NCI-H1092 treated with DMSO at 0.1 percent for 48 hours (cell line): ENCODE results near the gene CDH4.

Source experiments
- DNase-seq: peaks from one replicate; lab custom pipeline; 2025; lab: John Stamatoyannopoulos, UW

CDH4 gene

DNA sequence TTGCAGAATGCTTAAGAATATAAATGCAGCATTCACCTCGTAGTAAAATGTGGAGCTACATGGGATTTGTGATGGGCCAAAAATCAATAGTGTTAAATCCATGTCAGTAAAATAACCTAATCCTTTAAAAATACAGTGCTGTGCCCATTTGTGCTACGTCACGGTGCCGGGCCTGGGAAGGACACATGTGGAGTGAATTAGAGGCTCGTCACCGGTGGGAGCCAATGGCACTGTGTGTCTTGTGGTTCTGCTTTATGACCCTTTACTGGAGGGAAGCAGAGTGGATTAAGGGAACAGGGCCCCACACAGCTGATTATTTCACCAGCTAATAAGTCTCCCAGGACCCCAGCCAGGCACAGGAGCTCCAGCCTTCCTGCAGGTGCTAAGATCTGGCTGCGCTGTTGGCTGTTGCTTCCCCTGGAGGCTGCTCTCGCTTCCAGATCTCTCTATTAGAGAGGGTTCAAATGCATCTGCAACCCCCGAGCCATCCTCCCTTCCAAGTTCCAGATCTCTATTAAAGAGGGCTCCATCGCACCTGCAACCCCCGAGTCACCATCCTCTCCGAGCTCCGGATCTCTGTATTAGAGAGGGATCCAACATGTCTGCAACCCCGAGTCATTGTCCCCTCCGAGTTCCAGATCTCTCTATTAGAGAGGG lies 405.8 kb downstream of the CDH4 start:
- DNase-seq, result no peak

DNA sequence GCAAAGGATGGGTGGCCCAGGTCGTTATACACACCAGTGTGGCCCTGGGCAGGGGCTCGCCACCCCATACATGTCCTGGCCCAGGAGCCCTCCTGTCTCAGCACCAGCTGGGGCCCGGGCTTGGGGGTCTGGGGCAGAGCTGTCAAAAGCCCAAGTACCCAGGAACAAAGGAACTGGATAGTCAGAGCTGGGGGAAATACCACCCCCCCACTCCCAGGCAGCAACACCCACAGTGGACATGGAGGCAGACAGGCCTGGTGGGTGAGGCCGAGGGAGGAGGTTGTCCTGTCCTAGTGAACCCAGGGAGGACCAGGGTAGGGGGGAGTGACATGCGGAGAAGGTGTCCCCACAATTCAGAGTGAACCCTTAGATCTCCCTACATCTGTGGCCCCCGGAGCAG lies 406.5 kb downstream of the CDH4 start:
- no peak for DNase-seq

DNA sequence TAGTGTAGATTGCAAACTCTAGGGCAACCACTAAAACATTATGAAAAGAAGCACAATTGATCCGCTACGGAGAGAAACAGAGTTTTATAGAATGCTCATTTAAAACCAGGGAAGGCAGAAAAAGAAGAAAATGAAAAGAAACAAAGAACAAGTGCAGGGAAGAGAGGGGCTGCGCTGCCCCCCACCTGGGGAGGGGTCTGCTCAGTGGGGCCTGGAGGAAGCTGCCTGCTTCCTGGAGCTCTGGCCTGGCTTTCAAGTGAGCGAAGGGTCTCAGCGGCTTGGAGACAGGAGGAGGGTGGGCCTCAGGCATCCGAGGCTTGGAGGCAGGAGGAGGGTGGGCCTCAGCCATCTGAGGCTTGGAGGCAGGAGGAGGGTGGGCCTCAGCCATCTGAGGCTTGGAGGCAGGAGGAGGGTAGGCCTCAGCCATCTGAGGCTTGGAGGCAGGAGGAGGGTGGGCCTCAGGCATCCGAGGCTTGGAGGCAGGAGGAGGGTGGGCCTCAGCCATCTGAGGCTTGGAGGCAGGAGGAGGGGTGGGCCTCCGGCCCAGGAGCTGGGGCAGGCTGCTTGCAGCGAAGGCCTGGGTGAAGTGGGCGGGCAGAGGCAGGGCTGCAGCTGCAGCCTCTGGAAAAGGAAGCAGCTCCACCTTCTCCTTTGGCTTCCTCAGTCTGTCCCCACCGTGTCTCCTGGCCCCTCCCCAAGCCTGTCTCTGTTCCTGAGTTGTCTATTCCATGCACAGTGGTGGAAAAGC lies 407.4 kb downstream of the CDH4 start:
- no peak for DNase-seq

DNA sequence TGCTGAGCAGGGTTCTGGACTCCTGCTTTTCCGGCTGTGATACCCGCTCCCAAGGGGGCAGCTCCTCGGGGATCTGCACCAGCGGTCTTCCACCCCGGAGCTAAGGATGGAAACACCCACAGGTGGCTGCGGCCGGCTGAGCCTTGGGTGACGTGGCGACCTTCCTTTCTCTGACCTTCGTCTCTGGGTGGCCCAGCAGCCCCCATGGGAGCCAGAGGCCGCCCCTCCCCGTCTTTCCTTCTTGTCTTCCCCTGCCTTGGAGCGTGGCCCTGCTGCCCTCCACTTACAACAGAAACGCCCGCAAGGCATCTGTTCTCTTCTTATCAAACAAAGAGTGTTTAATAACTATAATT lies 407.9 kb downstream of the CDH4 start:
- DNase-seq, result no peak

DNA sequence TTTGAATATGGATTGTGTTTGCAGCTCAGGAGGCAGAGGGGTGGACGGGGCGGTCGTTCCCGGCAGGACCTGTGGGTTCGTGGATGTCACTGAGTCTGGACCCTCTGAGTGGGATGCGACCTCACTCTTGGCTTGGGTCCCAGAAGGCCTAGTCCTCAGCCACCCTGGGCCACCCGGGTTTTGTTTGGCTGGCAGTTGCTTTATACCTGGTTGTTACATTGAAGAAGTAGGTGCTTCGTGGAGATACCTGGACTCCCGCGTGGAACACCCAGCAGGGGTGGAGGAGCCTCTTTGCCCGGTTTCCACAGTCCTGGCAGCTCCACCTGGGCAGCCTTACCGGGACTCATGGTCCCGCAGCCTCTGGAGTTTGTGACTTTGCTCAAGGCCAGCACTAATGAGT lies 408.5 kb downstream of the CDH4 start:
- no peak for DNase-seq

DNA sequence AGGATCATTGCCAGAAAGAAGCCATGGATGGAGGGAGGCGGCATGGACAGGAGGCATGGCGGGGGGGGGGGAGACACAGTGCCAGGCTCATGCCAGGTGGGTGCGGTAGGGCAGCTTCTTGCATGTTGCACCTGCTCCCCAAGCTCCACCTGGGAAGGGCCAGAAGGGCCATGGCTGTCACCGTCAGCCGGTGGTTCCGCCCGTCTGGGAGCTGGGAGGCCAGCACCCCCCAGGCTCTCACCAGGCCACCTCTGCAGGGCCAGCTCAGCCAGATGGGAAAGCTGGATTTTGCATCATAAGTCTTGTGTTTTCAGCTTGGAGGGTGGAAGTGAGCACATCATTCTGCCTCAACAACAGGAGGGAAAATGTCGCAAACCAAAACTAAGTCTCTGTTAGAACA lies 409.0 kb downstream of the CDH4 start:
- DNase-seq, result no peak

DNA sequence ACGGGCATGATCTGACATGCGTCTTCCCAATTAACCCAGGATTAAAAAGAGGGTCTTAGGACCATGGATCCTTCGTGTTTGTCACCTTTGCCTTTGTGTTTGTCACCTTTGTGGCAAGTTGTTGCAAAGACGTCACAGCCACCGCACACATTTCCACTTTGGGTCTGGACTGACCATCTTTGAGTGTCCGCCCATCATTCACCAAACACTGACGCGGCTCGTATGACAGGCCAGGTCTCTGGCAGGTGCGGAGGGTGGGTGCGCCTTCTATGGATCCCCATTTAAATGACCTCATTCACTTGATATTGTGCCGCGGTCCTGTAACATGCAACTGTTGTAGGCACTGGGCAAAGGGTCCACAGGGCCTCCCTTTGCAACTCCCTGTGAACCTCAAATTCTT lies 409.5 kb downstream of the CDH4 start:
- DNase-seq, result no peak

DNA sequence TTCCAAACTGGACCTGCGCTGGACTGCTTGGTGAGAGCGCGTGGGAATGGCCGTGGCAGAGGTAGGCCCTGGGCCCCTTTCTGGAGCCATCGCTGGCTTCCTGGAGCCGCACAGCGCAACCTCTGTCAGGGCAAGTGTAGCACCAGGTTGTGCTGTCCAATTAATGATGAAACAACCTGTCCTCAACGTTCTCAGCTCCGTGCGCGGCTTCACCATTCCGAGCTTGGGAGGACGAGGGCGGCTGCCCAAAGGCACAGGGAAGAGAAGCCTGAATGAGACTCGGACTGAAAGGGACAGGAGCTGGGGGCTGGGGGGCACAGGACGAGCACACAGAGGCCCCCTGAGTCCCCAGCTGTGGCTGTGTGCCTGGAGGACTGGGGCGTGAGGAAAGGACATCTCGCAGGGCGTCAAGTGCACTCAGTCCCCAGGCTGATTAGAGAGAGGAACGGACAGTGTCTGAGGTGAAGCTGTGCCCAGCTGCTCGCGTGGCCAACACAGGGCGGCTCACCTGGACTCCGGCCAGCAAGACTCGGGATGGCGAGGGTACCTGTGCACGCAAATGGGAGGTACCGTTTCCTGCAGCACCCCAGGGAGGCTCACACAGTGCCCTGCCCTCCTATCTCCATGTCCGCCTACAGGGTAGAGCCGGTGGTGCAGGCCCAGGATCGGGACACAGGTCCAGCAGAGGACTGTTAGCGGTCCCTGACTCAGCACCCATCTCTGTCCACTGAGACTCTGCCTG lies 410.3 kb downstream of the CDH4 start:
- no peak for DNase-seq

DNA sequence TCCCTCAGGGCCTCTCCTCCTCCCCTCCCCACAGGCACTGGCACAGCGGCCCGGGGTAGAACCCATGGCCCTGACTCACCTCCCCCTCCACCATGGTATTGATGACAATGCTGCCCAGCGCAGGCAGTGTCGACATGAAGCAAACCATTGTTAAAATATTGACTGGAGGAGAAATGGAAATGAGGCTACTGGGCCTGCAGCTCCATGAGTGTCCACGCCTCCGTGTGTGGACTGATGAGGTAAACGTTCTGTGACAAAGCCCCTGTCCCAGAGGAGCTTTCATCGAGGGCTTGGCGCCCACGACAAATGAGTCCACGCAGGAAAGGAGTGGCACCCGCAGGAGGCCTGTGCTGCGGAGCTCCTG lies 410.9 kb downstream of the CDH4 start:
- DNase-seq, result no peak

DNA sequence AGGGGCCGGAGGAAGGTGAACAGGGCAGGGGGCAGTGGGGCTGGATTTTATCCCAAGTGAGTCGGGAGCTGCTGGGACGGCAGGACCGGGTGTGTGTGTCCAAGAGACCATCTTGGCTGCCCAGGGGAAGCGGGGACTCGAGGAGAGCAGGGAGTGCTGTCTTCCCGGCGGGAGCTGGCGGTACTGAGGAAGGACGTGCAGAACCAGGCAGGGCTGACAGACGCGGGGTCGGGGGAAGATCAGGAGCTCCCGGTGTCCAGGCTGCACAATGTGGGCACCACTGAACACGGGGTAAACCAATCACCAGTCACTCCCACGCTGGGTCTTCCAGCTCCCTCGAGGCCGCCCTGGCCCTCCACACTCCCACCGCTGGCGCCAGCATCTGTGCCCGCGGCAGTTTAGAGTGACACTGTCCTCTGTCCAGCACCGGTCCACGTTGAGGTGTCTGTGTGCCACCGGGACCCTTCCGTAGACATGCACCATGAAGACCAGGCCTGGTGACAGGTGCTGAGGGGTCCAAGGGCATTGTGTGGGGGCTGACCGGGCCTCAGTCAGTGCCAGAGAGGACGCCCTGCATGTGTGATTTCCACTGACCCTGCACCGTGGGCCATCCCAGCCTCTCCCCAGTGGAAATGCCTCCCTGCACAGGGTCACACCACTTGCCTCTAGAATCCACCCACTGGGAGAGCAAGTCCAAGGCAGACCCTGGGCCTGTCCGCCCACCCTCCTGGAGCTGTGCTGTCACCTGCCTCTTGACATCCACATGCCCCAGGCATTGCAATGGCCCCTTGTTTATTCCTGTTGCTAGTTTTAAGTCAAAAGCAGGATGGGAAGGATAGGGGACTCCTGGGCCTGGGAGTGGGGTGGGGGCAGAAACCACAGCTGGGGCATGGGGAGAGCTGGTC lies 411.7 kb downstream of the CDH4 start:
- no peak for DNase-seq

DNA sequence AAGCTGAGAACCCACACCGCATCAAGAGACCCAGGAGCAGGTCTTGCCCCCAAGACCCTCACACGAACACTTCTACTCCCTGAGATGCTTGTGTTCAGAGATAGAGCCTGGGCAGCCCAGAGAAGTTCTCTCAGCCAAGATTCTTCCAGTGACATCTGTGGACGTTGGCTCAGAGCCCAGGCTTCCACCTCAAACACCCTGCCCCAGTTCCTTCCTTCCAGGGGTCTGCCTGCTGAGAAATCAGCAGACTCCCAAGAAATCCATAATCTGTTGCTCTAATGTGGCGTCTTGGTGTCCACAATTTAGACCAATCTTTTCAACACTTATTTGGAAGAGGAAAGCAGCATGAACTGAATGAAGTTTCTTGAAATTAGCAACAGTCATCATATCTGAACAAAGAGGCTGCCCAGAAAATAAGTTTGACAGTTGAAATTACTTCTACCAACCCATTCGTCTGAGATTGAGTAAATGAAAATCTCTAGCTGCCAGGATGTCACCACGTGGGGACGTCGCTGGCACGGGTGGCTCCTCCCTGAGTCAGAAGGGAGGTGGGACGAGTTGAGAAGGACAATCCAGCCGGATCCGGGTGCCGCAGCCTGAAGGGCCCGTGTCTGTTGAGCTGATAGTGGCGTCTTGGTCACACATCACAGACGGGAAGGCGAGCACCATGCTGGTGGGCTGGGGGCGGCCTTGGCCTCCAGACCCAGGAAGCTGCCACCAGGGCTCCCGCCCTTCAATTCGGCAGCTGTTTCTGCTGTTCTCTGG lies 412.7 kb downstream of the CDH4 start:
- no peak for DNase-seq

DNA sequence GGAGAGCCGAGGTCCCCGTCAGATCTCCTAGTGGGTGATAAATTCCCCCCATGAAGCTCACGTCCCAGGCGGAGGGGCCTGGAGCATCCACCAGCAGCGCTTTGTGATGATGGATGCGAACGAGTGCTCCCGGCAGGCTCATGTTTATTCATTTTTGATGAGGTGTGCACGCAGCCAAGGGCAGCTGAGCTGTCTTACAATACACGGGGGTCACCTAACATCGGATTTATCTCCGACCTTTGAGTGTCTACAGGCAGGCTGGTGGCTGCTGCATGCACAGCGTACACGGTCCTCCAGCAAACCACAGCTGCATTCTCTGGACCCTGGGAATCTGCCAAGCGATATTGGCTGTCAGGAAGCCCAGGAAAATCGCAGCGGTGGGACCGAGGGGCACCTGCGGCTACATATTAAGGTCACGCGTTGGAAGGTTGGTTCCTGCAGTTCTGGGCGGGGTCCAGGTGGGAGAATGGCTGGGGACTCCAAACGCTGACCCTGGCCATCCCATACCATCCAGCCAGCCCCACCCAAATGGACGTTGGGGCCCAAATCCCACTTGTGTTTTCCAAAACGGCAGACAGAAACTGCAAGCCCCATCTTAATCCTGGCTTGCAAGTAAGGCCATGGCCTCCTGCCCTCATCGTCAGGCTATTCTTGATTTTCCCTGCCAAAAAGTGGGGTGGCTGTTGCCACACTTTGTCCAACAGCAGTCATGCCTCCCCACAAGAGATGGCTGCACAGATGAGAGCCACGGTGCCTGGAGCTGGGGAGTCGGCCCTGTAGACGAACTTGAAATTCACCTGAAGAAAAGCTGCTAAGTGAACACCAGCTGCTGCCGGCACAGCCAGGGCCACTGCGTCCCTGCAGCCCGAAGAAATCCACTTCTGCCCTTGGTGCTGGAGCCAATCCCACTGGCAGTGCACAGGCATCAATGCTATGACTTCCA lies 413.7 kb downstream of the CDH4 start:
- DNase-seq, result no peak

DNA sequence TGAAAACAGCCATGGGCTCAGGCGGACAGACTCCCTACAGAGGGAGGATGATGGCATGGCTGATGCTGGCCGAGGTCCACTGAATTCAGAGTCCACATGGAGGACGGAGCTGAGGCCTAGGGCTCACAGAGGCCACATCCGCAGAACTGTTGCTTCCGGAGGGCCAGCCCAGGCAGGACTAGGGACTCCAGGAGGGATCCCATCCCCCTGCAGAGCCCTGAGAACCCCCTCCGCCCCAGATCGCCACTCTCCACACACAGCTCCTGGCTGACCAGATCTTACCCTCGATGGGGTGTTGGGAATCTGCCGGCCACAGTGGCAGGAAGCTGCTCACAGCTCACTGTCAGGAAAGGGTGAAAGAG lies 414.4 kb downstream of the CDH4 start:
- no peak for DNase-seq

DNA sequence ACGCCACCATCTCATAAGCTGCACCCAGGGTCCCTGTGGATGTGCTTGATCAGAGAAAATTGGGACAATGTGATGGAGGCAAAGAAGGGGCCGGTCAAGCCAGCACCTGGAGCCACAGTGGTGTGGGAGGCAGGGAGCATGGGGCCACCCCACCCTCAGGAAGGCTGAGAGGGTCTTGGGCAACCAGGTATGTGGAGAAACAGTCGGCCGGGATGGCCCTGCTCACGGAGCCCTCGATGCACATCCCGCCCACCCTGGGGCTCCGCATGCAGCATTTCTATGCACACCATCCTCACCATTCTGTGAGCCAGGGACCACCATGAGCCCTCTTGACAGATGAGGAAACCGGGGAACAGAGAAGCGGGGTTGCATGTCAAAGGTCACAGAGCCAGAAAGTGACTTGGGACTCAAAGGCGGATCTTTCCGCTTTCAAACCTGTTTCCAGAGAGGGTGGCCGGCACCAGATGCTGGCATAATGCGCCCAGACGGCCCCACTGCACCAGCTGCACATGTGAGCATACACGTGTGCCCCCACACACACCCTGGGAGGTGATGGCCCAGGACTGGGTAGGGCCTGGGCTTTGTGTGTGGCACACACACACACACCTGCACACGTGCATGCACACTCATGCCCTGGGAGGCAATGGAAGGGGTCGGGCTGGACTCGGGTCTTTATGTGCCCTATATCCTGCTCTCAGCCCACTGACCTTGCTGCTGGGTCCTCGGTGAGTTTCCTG lies 415.2 kb downstream of the CDH4 start:
- no peak for DNase-seq

DNA sequence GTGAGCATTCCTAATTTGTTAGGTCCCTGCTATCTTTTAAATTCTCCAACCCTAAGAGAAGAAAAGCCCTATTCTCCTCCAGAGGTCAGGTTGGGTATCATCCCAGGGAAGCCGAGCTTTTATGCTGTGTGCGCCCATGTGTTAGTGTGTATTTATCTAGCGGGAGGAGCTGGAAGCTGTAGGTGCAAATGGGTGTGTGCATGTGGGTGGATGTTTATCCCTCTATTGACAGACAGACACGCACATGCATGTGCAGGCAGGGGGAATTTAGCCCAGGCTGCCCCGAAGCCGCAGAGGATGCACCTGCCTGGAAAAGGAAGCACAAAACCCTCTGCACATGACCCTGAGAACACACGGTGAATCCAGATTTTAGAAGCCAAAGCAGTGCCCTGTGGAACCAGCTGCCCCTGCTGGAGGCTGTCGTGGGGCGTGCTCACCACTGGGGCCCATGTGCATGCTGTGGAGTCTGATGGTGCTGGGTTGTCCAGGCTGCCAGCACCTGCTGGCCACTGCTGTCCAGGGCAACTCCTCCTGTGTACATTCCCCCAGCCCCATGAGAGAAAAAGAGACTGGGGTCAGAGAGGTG lies 416.1 kb downstream of the CDH4 start:
- no peak for DNase-seq

DNA sequence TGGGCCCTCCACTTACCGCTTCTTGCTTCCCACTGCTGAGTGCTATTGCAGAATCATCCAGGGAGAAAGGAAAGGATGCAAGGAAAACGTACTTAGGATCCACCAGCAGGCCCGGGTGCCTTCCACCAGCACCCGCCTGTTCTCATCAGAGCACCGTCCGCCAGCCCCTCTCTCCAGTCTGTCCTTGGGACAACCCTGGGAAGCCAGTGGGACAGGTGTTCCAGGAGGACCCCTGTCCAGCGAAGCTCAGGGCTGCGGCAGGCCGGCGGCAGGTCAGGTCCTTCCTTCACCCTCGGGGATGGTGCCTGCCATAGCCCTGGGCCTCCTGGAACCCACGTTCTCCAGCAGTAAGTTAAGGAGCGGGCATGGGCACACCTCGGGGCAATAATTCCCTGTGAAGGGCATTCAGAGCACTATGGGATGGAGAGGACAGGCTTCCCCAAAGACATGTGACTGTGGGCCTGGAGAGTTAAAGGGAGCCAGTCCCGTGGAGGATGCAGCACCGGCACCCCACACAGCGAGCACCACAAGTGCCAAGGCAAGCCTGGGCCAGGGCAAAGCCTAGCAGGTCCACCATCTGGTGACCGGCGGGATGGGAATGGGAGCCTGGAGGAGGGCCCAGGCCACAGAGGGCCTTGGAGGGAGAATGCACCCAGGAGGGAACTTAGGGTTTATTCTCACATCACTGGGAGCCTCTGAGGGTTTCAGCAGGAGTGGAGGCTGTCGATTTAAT lies 416.9 kb downstream of the CDH4 start:
- no peak for DNase-seq

DNA sequence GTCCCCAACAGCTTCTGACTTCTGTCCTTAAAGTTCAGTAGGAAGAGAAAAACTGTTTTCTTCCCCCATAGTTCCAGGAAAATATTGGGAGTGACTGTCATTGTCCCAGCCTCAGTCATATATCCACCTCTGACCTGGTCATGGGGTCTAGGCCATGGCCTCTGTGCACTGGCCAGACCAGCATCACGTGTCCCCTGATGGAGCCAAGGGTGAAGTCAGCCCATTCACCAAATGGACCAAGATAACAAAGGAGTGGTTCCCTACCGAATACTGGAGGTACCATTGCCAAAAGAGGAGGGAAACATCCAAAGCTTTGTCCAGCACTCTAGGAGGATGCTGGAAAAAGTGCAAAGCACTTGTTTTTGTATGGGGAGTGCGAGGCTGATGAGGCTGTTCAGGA lies 418.2 kb downstream of the CDH4 start:
- DNase-seq, result no peak

DNA sequence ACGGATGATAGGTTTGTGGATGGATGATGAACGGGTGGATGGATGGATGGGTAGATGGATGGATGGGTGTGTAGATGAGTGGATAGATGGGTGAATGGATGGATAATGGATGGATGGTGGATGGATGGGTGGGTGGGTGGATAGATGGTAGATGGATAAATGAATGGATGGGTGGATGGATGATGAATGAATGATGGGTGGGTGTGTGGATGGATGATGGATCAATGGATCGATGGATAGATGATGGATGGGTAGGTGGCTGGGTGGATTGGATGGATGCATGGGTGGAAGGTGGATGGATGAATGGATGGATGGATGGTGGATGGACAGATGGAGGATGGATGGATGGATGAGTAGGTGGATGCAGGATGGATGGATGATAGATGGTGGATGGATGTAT lies 419.5 kb downstream of the CDH4 start:
- no peak for DNase-seq
